HepG2 (cell line): ENCODE results near the gene PRSS23. TPM values are rescaled to one million over a fixed set of nuclear protein-coding genes. Genes with fewer than 3 reads are reported as not detected.

ENCODE experiments used
- ATAC-seq: fragments of 200-7000 bp; cut with Tn5 transposase; 3 replicates; pipeline ENCODE4 v1.9.1; 2020; ENCODE audit warnings: mild to moderate bottlenecking, moderate library complexity
- BruUV-seq: library from RNA; stranded (reverse); fragments of 400-500 nt; replicated peaks from 2 replicates; lab custom pipeline; 2021; lab: Mats Ljungman, UMichigan
- CTCF ChIA-PET: fragments of 300-600 bp; formaldehyde crosslinking; extraction: SDS; loops from one replicate; lab custom pipeline; 2021; ENCODE audit warnings: low total read pairs, inconsistent platforms, low intra/inter-chr PET ratio; lab: Yijun Ruan, JAX
- POLR2A ChIA-PET: fragments of 350-600 bp; sonication (Branson Sonifier 250); formaldehyde crosslinking; loops from one replicate; lab custom pipeline; 2020; ENCODE audit warnings: antibody characterized with exemption, inconsistent platforms; lab: Yijun Ruan, JAX
- DNase-seq: peaks from one replicate; pipeline ENCODE4 v3.0.0-alpha.2; 2015; ENCODE audit warnings: low spot score
- FAIRE-seq: peaks from 3 replicates; lab custom pipeline; 2011; peaks lifted over from hg19 to GRCh38; lab: Jason Lieb, UNC
- H2AFZ ChIP-seq: one replicate; pipeline ENCODE4 v1.6.1; 2011; ENCODE audit warnings: low read length, inconsistent platforms
- H3K27ac ChIP-seq: fragments of 300-600 bp; 3 replicates; pipeline ENCODE4 v1.8.0; 2011; ENCODE audit warnings: mixed run types, mild to moderate bottlenecking, mixed read lengths, low read length, inconsistent platforms; ENCODE audit not compliant: insufficient read depth; ENCODE audit errors: extremely low read length
- H3K27me3 ChIP-seq, 2 experiments: fragments of 200-600 bp in 1 of 2; 2 replicates in 1 of 2; 3 replicates in 1 of 2; pipeline versions ENCODE4 v1.6.0 to v1.8.0; 2011; ENCODE audit warnings: low read length in 2 of 2, mild to moderate bottlenecking in 2 of 2, moderate library complexity in 2 of 2, inconsistent platforms in 1 of 2; ENCODE audit not compliant: insufficient read depth in 2 of 2, control insufficient read depth in 1 of 2
- H3K36me3 ChIP-seq, 2 experiments: fragments of 200-600 bp in 1 of 2; replicated peaks in 1 of 2; 2 replicates in 1 of 2; 3 replicates in 1 of 2; pipeline versions ENCODE4 v1.5.1 to v1.8.0; 2011; ENCODE audit warnings: low read length in 2 of 2, inconsistent platforms in 1 of 2; ENCODE audit not compliant: insufficient read depth in 2 of 2, control insufficient read depth in 1 of 2
- H3K4me1 ChIP-seq: 2 replicates; pipeline ENCODE4 v1.5.1; 2012; ENCODE audit warnings: low read length, inconsistent platforms; ENCODE audit not compliant: insufficient read depth
- H3K4me2 ChIP-seq: 2 replicates; pipeline ENCODE4 v1.6.0; 2011; ENCODE audit warnings: low read depth, low read length, inconsistent platforms
- H3K4me3 ChIP-seq, 3 experiments: fragments of 200-600 bp in 1 of 3; sonication (generic), shearing (Covaris generic) in 1 of 3; replicated peaks in 1 of 3; 2 replicates each; pipeline ENCODE4 v1.5.1; 2011 to 2016; ENCODE audit warnings: low read length in 3 of 3, inconsistent platforms in 2 of 3, low read depth in 2 of 3, mild to moderate bottlenecking in 2 of 3, control low read depth in 1 of 3, mixed read lengths in 1 of 3; ENCODE audit not compliant: insufficient read depth in 1 of 3
- H3K79me2 ChIP-seq: one replicate; pipeline ENCODE4 v1.6.1; 2011; ENCODE audit warnings: low read length, inconsistent platforms; ENCODE audit not compliant: insufficient read depth
- H3K9ac ChIP-seq: 2 replicates; pipeline ENCODE4 v1.6.0; 2011; ENCODE audit warnings: mild to moderate bottlenecking, low read depth, low read length, inconsistent platforms; ENCODE audit not compliant: insufficient read depth
- H3K9me3 ChIP-seq: 2 replicates; pipeline ENCODE4 v1.5.1; 2012; ENCODE audit warnings: mild to moderate bottlenecking, low read length
- H4K20me1 ChIP-seq: 2 replicates; pipeline ENCODE4 v1.6.0; 2011; ENCODE audit warnings: inconsistent platforms, mild to moderate bottlenecking, low read length, moderate library complexity; ENCODE audit not compliant: insufficient read depth
- EED ChIP-seq: sonication (generic); formaldehyde crosslinking; IDR thresholded peaks from 2 replicates; pipeline ENCODE4 v1.5.0; 2020; ENCODE audit warnings: mild to moderate bottlenecking, missing genetic modification reagents
- JUND ChIP-seq: sonication (generic); formaldehyde crosslinking; IDR thresholded peaks from 2 replicates; pipeline ENCODE4 v1.8.0; 2022; ENCODE audit warnings: mild to moderate bottlenecking, missing genetic modification reagents
- POLR2AphosphoS2 ChIP-seq: IDR thresholded peaks from 2 replicates; pipeline ENCODE4 v1.6.1; 2011; ENCODE audit warnings: low read depth, low read length, improper control_type of control experiment
- PRDM15 ChIP-seq: sonication (generic); formaldehyde crosslinking; IDR thresholded peaks from 2 replicates; pipeline ENCODE4 v1.4.0; 2020; ENCODE audit warnings: missing genetic modification reagents
- UBTF ChIP-seq: sonication (generic); formaldehyde crosslinking; IDR thresholded peaks from 2 replicates; pipeline ENCODE4 v1.4.0; 2020; ENCODE audit warnings: mild to moderate bottlenecking, missing genetic modification reagents
- ZBTB14 ChIP-seq: sonication (generic); formaldehyde crosslinking; IDR thresholded peaks from 2 replicates; pipeline ENCODE4 v1.4.0; 2020; ENCODE audit warnings: missing genetic modification reagents
- ZFYVE20 ChIP-seq: sonication (generic); formaldehyde crosslinking; IDR thresholded peaks from 2 replicates; pipeline ENCODE4 v1.8.0; 2023; ENCODE audit warnings: low read depth, mild to moderate bottlenecking, moderate library complexity, missing genetic modification reagents, borderline replicate concordance
- ZNF30 ChIP-seq: sonication (generic); formaldehyde crosslinking; IDR thresholded peaks from 2 replicates; pipeline ENCODE4 v1.5.0; 2020; ENCODE audit warnings: mild to moderate bottlenecking, missing genetic modification reagents
- ZNF331 ChIP-seq: sonication (generic); formaldehyde crosslinking; IDR thresholded peaks from 2 replicates; pipeline ENCODE4 v1.4.0; 2020; ENCODE audit warnings: missing genetic modification reagents
- ZNF652 ChIP-seq: IDR thresholded peaks from 2 replicates; pipeline ENCODE4 v1.6.1; 2016; ENCODE audit warnings: low read depth, borderline replicate concordance
- ZSCAN30 ChIP-seq: sonication (generic); formaldehyde crosslinking; IDR thresholded peaks from 2 replicates; pipeline ENCODE4 v1.5.0; 2020; ENCODE audit warnings: mild to moderate bottlenecking, missing genetic modification reagents
- WGBS: methylation state at CpG from one replicate; pipeline ENCODE4 v1.1.6; 2017; ENCODE audit warnings: low lambda C conversion rate; 5-methylcytosine and 5-hydroxymethylcytosine counted together
- in situ Hi-C: cut with HindIII; loops from 2 replicates; pipeline ENCODE4 v1.10.0; 2017; ENCODE audit warnings: low pct_unique_long_range_greater_than_20kb; ENCODE audit not compliant: extremely low pct_ligation_motif_present
- intact Hi-C: fragments of 100-400 bp; cut with micrococcal nuclease; formaldehyde crosslinking; loops from one replicate; pipeline ENCODE4 v1.10.0; 2022; ENCODE audit not compliant: unreplicated experiment
- polyA plus RNA-seq, 8 experiments: library from polyadenylated mRNA; depleted of rRNA in 3 of 8; stranded (reverse) in 7 of 8; unstranded in 1 of 8; fragments of >200 nt; fragmentation: Illumina TruSeq in 4 of 8; extraction: Trizol in 4 of 8; gene quantifications; 2 replicates each; pipeline versions ENCODE4 v1.2.1 to v1.2.3, GENCODE V29; 2011 to 2016; ENCODE audit warnings: low read depth in 4 of 8, missing spikeins in 1 of 8, mixed read lengths in 1 of 8; ENCODE audit not compliant: insufficient read depth in 1 of 8
- total RNA-seq, 5 experiments: library from RNA; depleted of rRNA; stranded (reverse); fragments of >200 nt; fragmentation: Illumina TruSeq; extraction: Trizol; gene quantifications; 2 replicates each; pipeline ENCODE4 v1.2.3, GENCODE V29; 2016; ENCODE audit warnings: low read depth in 1 of 5

Gene PRSS23
- total and polyA plus RNA-seq, 2 of the 13 experiments (the other 11 are each of a cell fraction or from before 2014, with no cell fraction given), result 0.20 to 0.30 TPM

- POLR2A ChIA-PET, result no interaction called here
- no peak overlapping the region for H3K4me2 ChIP-seq
- FAIRE-seq (no peak), DNase-seq (no peak), ATAC-seq (no peak)
- 0% methylated on average over 2 of the region's 2 CpGs for WGBS
- H3K4me3 ChIP-seq, result no peak overlapping the region
- no peaks in the 10 kb centered on the region for H3K79me2 ChIP-seq
- no peaks in the 10 kb centered on the region for H3K36me3 ChIP-seq
- intact Hi-C loops (no loop called here), in situ Hi-C loops (no loop called here)
- H3K27ac ChIP-seq, result no peak overlapping the region
- H3K4me1 ChIP-seq, result no peaks in the 10 kb centered on the region
- no TSS peak for BruUV-seq
- H3K27me3 ChIP-seq, result peaks cover 0 to 6% of the 10 kb centered on the region in 2 experiments; a peak in 1 of 5 replicates
- CTCF ChIA-PET, result no interaction called here
- H2AFZ ChIP-seq, result no peak overlapping the region
- H4K20me1 ChIP-seq, result no peaks in the 10 kb centered on the region
- no peaks in the 10 kb centered on the region for H3K9me3 ChIP-seq
- no peak overlapping the region for H3K9ac ChIP-seq
- TF ChIP-seq ZNF30 (CRISPR knock-in tag), result no peak
- TF ChIP-seq ZNF331 (CRISPR knock-in tag), result no peak
- TF ChIP-seq ZBTB14 (CRISPR knock-in tag), result no peak
- TF ChIP-seq JUND (CRISPR knock-in tag), result no peak
- TF ChIP-seq POLR2AphosphoS2, result no peak
- no peak for TF ChIP-seq ZNF652 (CRISPR knock-in tag)
- no peak for TF ChIP-seq EED (CRISPR knock-in tag)
- TF ChIP-seq ZFYVE20 (CRISPR knock-in tag), result no peak
- TF ChIP-seq ZSCAN30 (CRISPR knock-in tag), result no peak
- TF ChIP-seq PRDM15 (CRISPR knock-in tag), result no peak
- no peak for TF ChIP-seq UBTF (CRISPR knock-in tag)
These were observed 27.3 kb upstream of the PRSS23 start for GRCh38 chr11:86772999-86773398.
